ENCODE measurements around the gene DNAH17.

Gene DNAH17

GRCh38 chr17:78384479-78385175 is 192.6 kb downstream of the DNAH17 start:
- no peak for FAIRE-seq

GRCh38 chr17:78383725-78384471 is 193.3 kb downstream of the DNAH17 start:
- no peak for FAIRE-seq

GRCh38 chr17:78381601-78382232 is 195.5 kb downstream of the DNAH17 start:
- no peak for FAIRE-seq

- no peak for FAIRE-seq
Observed at GRCh38 chr17:78380370-78380769, 196.8 kb downstream of the DNAH17 start.

- FAIRE-seq = no peak
Observed at GRCh38 chr17:78379131-78379491, 198.1 kb downstream of the DNAH17 start.

GRCh38 chr17:78378225-78379130 is 198.7 kb downstream of the DNAH17 start, which contains the start of gene PGS1:
PGS1 (plus strand) TSS chr17:78378649; CDS start chr17:78378666, 17 bp downstream.
- FAIRE-seq = no peak

GRCh38 chr17:78377858-78378224 is 199.4 kb downstream of the DNAH17 start:
- no peak for FAIRE-seq

- no peak for FAIRE-seq
Observed at GRCh38 chr17:78376161-78376560, 201.0 kb downstream of the DNAH17 start.

GRCh38 chr17:78375401-78376151 is 201.6 kb downstream of the DNAH17 start:
- no peak for FAIRE-seq

GRCh38 chr17:78374631-78375274 is 202.4 kb downstream of the DNAH17 start:
- FAIRE-seq = no peak

- FAIRE-seq = no peak
Observed at GRCh38 chr17:78374189-78374588, 203.0 kb downstream of the DNAH17 start.

Measured in G401.6 (cell line).